Muscle of leg (tissue), 11 donors: ENCODE data around the gene SAMD8. TPM values are rescaled to one million over a fixed set of nuclear protein-coding genes. Genes with fewer than 3 reads are reported as not detected.
"Not testable (repeated sequence)": the region's sequence is repeated elsewhere in the genome, so short reads cannot be mapped to it uniquely, and the experiment has no call there.

ENCODE experiments used
- DNase-seq: peaks from one replicate; pipeline ENCODE4 v3.0.0; 2013
- H3K27ac ChIP-seq: one replicate; pipeline ENCODE4 v1.5.1; 2013; ENCODE audit warnings: mild to moderate bottlenecking, low read length, control low read depth
- H3K27me3 ChIP-seq: one replicate; pipeline ENCODE4 v1.6.1; 2013; ENCODE audit warnings: low read length; ENCODE audit not compliant: control insufficient read depth, insufficient read depth
- H3K36me3 ChIP-seq: one replicate; pipeline ENCODE4 v1.6.1; 2013; ENCODE audit warnings: low read length; ENCODE audit not compliant: control insufficient read depth, insufficient read depth
- H3K4me1 ChIP-seq: one replicate; pipeline ENCODE4 v1.6.1; 2013; ENCODE audit warnings: low read length; ENCODE audit not compliant: control insufficient read depth, insufficient read depth
- H3K4me3 ChIP-seq: one replicate; pipeline ENCODE4 v1.5.1; 2013; ENCODE audit warnings: low read length, control low read depth
- H3K9me3 ChIP-seq: replicated peaks from 2 replicates; pipeline ENCODE4 v1.6.1; 2013; ENCODE audit warnings: low read depth, low read length; ENCODE audit not compliant: control insufficient read depth
- WGBS: methylation state at CpG from one replicate; pipeline ENCODE4 v1.1.5; 2013; ENCODE audit warnings: missing lambda C conversion rate; ENCODE audit not compliant: insufficient coverage; 5-methylcytosine and 5-hydroxymethylcytosine counted together
- polyA plus RNA-seq, 8 donors: library from polyadenylated mRNA; unstranded; fragments of 120-200 nt; gene quantifications; one replicate each; pipeline versions ENCODE4 v1.2.1 to v1.2.3, GENCODE V29; 2013; ENCODE audit warnings: inconsistent platforms in 1 of 8, low replicate concordance in 1 of 8; ENCODE audit not compliant: insufficient read length in 8 of 8, insufficient read depth in 1 of 8
- total RNA-seq: library from RNA; stranded (reverse); fragments of 120-200 nt; gene quantifications from one replicate; pipeline ENCODE4 v1.2.4, GENCODE V29; 2013

SAMD8 gene
- total and polyA plus RNA-seq, 9 donors: 9.2 to 15.6 (median 11.3) TPM

DNA sequence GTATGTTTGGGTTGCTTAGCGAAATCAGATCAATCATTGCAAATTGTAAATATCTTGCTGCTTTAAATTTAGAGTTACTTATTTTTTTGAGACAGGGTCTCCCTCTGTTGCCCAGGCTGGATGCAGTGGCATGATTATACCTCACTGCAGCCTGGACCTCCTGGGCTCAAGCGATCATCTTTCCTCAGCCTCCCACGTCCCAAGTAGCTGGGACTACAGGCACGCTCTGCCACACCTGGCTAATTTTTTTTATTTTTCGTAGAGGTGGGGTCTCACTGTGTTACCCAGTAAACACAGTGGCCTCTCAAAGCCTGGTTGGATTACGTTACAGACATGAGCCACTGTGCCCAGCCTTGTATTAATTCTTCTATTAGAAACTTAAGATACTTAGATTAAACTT lies 100.9 kb downstream of the SAMD8 start:
- Histone ChIP-seq H3K27me3 (no peaks in the 10 kb centered on the region), H3K4me1 (peaks cover 19% of the 10 kb centered on the region), H3K36me3 (peaks cover 41% of the 10 kb centered on the region), H3K27ac (no peak overlapping the region), H3K9me3 (no peaks in the 10 kb centered on the region), H3K4me3 (no peak overlapping the region)
- no peak for DNase-seq
- 80% methylated on average over 3 of the region's 6 CpGs for WGBS

GRCh38 chr10:75220274-75220673 lies 108.8 kb downstream of the SAMD8 start:
- no peak overlapping the region for H3K4me3 ChIP-seq
- WGBS: 100% methylated on average over 1 of the region's 4 CpGs
- no peaks in the 10 kb centered on the region for H3K9me3 ChIP-seq
- H3K27me3 ChIP-seq: no peaks in the 10 kb centered on the region
- H3K36me3 ChIP-seq: peaks cover 74% of the 10 kb centered on the region
- H3K4me1 ChIP-seq: peaks cover 5% of the 10 kb centered on the region
- no peak overlapping the region for H3K27ac ChIP-seq
- no peak for DNase-seq

DNA sequence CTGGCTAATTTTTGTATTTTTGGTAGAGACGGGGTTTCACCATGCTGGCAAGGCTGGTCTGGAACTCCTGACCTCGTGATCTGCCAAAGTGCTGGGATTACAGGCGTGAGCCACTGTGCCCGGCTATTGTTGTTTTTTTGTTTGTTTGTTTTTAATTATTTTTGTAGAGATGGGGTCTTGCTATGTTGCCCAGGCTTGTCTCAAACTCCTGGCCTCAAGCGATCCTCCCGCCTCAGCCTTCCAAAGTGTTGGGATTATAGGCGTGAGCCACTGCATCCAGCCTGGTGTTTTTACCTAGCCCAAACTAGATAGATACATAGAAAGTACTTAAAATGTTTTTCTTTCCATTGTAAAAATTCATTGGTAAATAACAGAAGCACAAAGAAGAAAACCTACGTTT lies 110.0 kb downstream of the SAMD8 start:
- Histone ChIP-seq H3K4me1 (peaks cover 12% of the 10 kb centered on the region), H3K36me3 (peaks cover 73% of the 10 kb centered on the region)
- H3K4me3 ChIP-seq, DNase-seq, H3K9me3 ChIP-seq, H3K27me3 ChIP-seq, H3K27ac ChIP-seq: not testable (repeated sequence)
- 98% methylated on average over 4 of the region's 8 CpGs for WGBS

DNA sequence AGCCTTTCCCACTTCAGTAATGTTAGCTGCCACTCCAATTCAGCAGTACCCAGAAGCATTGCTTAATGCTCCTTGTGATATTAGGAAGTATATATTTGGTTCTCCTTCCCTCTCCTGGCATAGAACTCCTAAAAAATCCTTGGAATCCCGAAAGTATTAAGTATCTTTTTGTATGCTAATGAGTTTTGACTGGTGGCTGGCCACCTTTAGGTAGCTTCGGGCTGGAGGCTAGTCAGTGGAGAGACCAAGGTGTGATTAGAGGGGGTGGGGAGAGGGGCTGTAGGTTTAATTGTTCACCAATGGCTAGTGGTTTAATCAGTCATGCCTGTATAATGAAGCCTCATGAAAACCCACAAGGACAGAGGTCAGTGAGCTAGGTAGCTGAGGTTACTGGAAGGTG lies 112.1 kb downstream of the SAMD8 start:
- Histone ChIP-seq H3K27me3 (no peaks in the 10 kb centered on the region), H3K4me3 (no peak overlapping the region), H3K4me1 (peaks cover 14% of the 10 kb centered on the region), H3K9me3 (no peaks in the 10 kb centered on the region), H3K36me3 (peaks cover 69% of the 10 kb centered on the region), H3K27ac (no peak overlapping the region)
- DNase-seq: no peak
- WGBS: 85% methylated on average over 2 of the region's 2 CpGs

DNA sequence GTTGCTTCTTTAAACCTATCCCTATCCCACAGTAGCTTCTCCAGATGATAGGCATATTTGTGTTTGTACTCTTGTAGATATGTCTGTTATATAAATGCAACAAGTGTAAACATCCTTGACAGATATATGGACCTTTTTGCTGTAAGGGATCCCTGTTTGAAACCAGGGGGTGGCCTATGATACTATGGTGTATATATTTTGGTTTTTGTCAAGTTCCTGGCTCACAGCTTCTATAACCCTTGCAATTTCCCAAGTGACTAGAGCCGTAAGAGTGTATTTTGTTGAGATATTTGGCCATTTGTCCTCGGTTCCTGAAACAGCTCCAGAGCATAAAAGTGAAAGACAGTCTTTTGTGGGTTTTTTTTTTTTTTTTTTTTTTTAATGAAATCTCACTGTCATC lies 114.6 kb downstream of the SAMD8 start:
- Histone ChIP-seq H3K36me3 (peaks cover 65% of the 10 kb centered on the region), H3K27ac (peak overlapping the region; percentile 20), H3K9me3 (no peaks in the 10 kb centered on the region), H3K4me3 (no peak overlapping the region), H3K27me3 (no peaks in the 10 kb centered on the region), H3K4me1 (peaks cover 14% of the 10 kb centered on the region)
- no CpG with 5 or more reads among the region's 2 CpGs for WGBS
- DNase-seq: no peak

- no peak overlapping the region for H3K27ac ChIP-seq
- H3K36me3 ChIP-seq: peaks cover 65% of the 10 kb centered on the region
- no peak for DNase-seq
- H3K4me3 ChIP-seq: no peak overlapping the region
- H3K9me3 ChIP-seq: no peaks in the 10 kb centered on the region
- H3K27me3 ChIP-seq: no peaks in the 10 kb centered on the region
- WGBS: 89% methylated on average over 1 of the region's 5 CpGs
- peaks cover 14% of the 10 kb centered on the region for H3K4me1 ChIP-seq
These were observed 115.2 kb downstream of the SAMD8 start for GRCh38 chr10:75226656-75227055.

GRCh38 chr10:75228278-75228677 lies 116.8 kb downstream of the SAMD8 start:
- no peak overlapping the region for H3K4me3 ChIP-seq
- H3K27ac ChIP-seq: no peak overlapping the region
- H3K27me3 ChIP-seq: no peaks in the 10 kb centered on the region
- 89% methylated on average over 3 of the region's 3 CpGs for WGBS
- DNase-seq: no peak
- peaks cover 67% of the 10 kb centered on the region for H3K36me3 ChIP-seq
- H3K4me1 ChIP-seq: peaks cover 14% of the 10 kb centered on the region
- H3K9me3 ChIP-seq: no peaks in the 10 kb centered on the region

DNA sequence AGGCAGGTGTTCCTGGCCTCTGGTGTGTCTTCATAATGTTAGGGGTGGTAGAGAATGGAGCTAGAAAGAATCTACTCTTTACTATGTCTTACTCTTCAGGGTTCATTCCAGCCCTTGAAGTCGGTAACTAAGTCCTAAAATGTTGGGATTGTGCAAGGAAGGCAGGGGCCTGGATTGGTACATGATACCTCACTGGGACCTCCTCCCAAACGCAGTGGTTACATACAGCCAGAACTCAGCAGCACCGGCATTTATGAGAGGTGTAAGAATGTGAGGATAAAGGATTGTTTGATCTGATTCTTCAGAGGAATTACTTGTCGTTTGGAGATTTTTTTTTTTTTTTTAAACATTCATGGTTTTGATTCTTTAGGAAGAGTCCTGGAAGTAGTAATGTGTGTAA lies 117.4 kb downstream of the SAMD8 start:
- no peak for DNase-seq
- no peaks in the 10 kb centered on the region for H3K9me3 ChIP-seq
- H3K27me3 ChIP-seq: no peaks in the 10 kb centered on the region
- no peak overlapping the region for H3K4me3 ChIP-seq
- H3K27ac ChIP-seq: no peak overlapping the region
- WGBS: 43% methylated on average over 1 of the region's 4 CpGs
- H3K4me1 ChIP-seq: peaks cover 18% of the 10 kb centered on the region
- H3K36me3 ChIP-seq: peaks cover 61% of the 10 kb centered on the region

GRCh38 chr10:75229971-75230370 lies 118.5 kb downstream of the SAMD8 start:
- H3K4me1 ChIP-seq: peaks cover 28% of the 10 kb centered on the region
- no peak overlapping the region for H3K27ac ChIP-seq
- no CpG with 5 or more reads among the region's 3 CpGs for WGBS

DNA sequence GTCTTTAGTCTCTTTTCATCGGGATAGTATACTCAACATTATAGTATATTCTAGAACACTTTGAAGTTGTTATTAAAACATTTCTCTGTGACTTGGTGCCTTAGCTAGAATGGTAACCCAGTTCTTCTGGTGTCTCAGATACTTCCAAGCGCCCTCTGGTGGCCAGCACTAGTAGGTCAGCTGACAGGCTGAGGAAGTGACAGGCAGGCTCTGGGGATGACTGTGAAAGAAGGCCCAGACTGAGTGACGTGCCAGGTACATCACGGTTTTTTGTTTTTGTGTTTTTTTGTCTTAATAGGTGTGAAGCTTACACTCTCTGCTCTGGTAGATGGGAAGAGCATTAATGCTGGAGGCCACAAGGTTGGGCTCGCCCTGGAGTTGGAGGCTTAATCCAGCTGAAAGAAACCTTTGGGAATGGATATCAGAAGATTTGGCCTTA lies 119.2 kb downstream of the SAMD8 start:
- Histone ChIP-seq H3K27ac (no peak overlapping the region), H3K9me3 (no peaks in the 10 kb centered on the region), H3K27me3 (no peaks in the 10 kb centered on the region), H3K36me3 (peaks cover 51% of the 10 kb centered on the region), H3K4me1 (peaks cover 31% of the 10 kb centered on the region), H3K4me3 (no peak overlapping the region)
- peak; percentile 87 for DNase-seq
- WGBS: 0% methylated on average over 1 of the region's 5 CpGs

More at GRCh38 chr10:75229971-75230370, 118.5 kb downstream of the SAMD8 start:
- DNase-seq: no peak
- Histone ChIP-seq H3K9me3 (no peaks in the 10 kb centered on the region), H3K4me3 (no peak overlapping the region), H3K27me3 (no peaks in the 10 kb centered on the region), H3K36me3 (peaks cover 53% of the 10 kb centered on the region)
